Natural killer cell treated with Interleukin-12 subunit alpha and Interleukin-12 subunit beta and Interleukin-15 and Interleukin-18, amount 100 ng/mL, for 72 hours (primary cell): Measurements from ENCODE around the gene SP2. TPM values are rescaled to one million over a fixed set of nuclear protein-coding genes. Genes with fewer than 3 reads are reported as not detected.

Experiments used
- ATAC-seq, 2 donors: fragments of 150-1000 bp; cut with Tn5 transposase in 1 of 2; sonication (Bioruptor Pico), chemical (Tn5 transposase) in 1 of 2; 2 replicates each; pipeline ENCODE4 v1.10.0; 2021
- DNase-seq: peaks from one replicate; pipeline ENCODE4 v3.0.0; 2022; ENCODE audit warnings: low spot score
- H3K27ac Mint-ChIP-seq, 2 donors: 1 replicate in 1 of 2; 2 replicates in 1 of 2; pipeline ENCODE4 v1.8.0; 2022; ENCODE audit warnings: mixed read lengths in 2 of 2, mild to moderate bottlenecking in 1 of 2, moderate library complexity in 1 of 2
- H3K27me3 Mint-ChIP-seq, 2 donors: 1 replicate in 1 of 2; 2 replicates in 1 of 2; pipeline ENCODE4 v1.8.0; 2022; ENCODE audit warnings: mixed read lengths in 2 of 2
- H3K36me3 Mint-ChIP-seq: one replicate; pipeline ENCODE4 v1.8.0; 2022; ENCODE audit warnings: mixed read lengths
- H3K4me1 Mint-ChIP-seq, 2 donors: 1 replicate in 1 of 2; 2 replicates in 1 of 2; pipeline ENCODE4 v1.8.0; 2022; ENCODE audit warnings: low read depth in 2 of 2, mixed read lengths in 2 of 2, mild to moderate bottlenecking in 1 of 2
- H3K4me3 Mint-ChIP-seq: one replicate; pipeline ENCODE4 v1.8.0; 2022; ENCODE audit warnings: mixed read lengths
- H3K9me3 Mint-ChIP-seq: 2 replicates; pipeline ENCODE4 v1.8.0; 2022; ENCODE audit warnings: mixed read lengths
- total RNA-seq, 2 donors: library from RNA; stranded (reverse); gene quantifications; one replicate each; pipeline ENCODE4 v1.2.3, GENCODE V29; 2022

The SP2 gene
- total RNA-seq: 10 to 100 TPM; 22.0 to 25.8 TPM

DNA sequence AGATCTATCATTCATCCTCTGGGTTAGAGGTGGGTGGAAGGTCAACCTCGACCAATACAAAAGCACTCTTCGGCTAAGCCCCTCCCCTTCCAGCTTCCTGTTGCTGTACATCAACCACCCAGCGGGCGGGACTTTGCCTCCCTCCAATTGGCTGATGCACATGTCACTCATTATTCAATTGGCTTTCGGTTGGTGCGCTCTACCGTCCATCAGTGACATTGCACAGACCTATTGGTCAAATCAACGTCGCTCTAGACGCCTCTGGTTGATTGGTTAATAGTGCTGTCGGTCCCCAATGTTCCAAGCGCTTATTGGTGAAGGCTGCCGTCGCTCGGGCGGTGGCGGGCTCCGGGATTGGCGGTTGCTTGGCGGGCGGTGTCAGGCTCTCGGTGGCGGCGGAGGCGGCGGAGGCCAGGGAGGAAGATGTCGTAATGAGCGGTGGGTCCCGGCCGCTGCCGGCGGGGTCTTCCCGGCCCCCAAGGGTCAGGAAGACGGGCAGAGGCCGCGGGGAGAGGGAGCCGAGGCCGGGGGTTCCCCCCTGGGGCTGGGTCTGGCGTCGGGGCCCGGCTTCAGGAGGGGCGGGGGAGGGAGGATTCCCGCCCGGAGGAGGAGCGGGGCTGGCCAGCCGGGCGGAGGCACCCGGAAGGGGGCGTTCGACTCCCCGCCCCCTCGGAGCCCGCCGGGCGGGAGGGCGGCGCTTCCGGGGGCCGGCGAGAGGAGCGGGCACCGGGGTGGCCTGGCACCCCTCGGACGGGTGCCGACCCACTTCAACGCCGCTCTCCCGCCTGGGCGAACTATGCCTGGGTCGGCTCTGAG, at the start of gene SP2:
SP2 (plus strand) TSS at position 381 of the 816 bp plus-strand sequence; CDS start at position 432, 51 bp downstream.
- Mint-ChIP-seq H3K4me3 (peak within 1 kb of the TSS; percentile 99), H3K27ac (peak within 1 kb of the TSS; percentile 87 to 94), H3K4me1 (peaks cover 41 to 44% of the 10 kb centered on the region in 2 donors), H3K27me3 (no peaks in the 10 kb centered on the region), H3K9me3 (no peaks in the 10 kb centered on the region), H3K36me3 (no peaks in the 10 kb centered on the region)
- peak; percentile 99 for DNase-seq
- ATAC-seq: peak; percentile 94 to 95

DNA sequence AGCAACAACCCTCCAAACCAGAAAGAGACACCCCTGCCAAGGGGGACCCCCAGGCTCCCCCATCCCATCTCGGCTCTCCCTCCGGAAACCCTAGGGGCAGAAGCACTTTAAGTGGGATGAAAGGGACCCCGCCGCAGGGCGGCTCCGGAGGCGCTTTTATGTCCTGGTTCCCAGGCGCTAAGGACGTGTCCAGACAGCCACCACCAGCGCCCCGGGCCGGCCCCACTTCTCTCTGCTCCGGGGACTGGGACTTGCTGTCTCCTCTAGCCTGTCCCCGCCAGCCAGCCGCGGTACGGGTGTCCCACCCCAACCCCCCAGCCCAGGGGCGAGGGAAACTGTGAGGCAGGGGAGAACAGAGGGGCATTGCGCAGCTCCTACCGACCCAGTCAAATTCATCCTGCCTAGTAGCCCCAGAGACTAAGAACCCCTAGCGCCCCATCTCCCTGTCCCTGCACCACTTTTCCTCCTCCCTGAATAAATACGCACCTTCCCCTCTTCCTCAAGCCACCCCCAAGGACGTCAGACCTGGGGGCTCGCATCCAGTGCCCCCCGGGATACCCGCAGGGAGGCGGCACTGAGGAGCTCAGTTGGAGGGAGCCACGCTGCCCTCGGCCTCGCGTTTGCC, 49.2 kb upstream of the SP2 start:
- H3K27me3 Mint-ChIP-seq: peaks cover 26 to 32% of the 10 kb centered on the region in 2 donors
- H3K27ac Mint-ChIP-seq: no peak overlapping the region
- no peaks in the 10 kb centered on the region for H3K36me3 Mint-ChIP-seq
- no peaks in the 10 kb centered on the region for H3K9me3 Mint-ChIP-seq
- no peak for ATAC-seq
- no peak overlapping the region for H3K4me3 Mint-ChIP-seq
- DNase-seq: no peak
- peaks cover 6 to 12% of the 10 kb centered on the region in 2 donors for H3K4me1 Mint-ChIP-seq

DNA sequence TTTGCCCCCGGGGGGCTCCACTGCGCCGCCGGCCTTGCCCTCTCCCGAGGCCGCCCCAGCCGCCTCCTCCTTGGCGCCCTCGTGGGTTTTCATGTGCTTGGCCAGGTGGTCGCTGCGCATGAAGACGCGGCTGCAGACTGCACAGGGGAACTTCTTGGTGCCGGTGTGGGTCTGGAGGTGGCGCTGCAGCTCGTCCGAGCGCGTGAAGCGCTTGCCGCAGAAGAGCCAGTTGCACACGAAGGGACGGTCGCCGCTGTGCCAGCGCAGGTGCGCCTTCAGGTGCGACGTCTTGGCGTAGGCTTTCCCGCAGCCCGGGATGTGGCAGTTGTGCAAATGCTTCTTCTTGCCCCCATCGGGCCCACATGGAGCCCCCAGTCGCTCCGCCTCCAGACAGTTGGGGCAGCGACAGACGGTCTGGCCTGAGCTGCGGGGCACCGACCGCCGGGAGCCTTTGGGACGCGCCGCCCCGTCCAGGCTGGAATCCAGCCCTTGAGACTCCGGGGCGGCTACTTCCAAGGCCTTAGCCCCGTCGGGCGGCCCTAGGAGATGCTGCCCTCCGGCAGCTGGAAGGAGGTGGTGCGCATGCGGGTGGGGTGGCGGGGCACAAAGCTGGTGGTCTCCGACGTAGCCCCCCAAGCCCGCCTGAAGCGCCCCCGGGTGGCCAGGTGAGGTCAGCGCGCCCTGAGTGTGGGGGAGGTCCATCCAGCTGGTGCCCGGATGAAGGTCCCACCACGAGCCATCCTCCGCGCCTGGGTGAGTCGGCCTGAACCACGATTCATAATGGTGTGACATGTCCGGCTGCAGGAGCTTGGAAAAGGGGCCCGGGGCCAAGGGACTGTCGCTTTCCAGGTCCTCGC, 48.5 kb upstream of the SP2 start:
- Mint-ChIP-seq H3K27me3 (peaks cover 34 to 39% of the 10 kb centered on the region in 2 donors), H3K4me3 (no peak overlapping the region), H3K4me1 (peaks cover 13 to 19% of the 10 kb centered on the region in 2 donors), H3K9me3 (no peaks in the 10 kb centered on the region), H3K27ac (no peak overlapping the region), H3K36me3 (no peaks in the 10 kb centered on the region)
- DNase-seq: no peak
- ATAC-seq: no peak

DNA sequence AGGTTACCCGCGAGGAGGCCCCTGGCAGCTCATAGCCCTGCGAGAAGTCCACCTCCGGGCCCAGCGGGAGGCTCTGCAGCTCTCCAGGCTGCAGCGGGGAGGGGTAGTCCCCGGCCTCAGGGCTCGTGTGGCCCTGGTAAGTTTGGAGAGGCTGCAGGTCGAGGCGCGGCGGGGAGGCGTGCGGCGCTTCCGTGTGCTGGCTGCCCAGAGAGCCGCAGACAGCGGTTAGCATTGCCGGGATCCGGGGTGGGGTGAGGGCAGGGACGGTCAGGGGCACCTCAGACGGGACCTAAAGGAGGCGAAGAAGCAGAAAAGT, 47.9 kb upstream of the SP2 start:
- Mint-ChIP-seq H3K4me3 (no peak overlapping the region), H3K4me1 (peaks cover 11 to 17% of the 10 kb centered on the region in 2 donors), H3K36me3 (no peaks in the 10 kb centered on the region), H3K9me3 (no peaks in the 10 kb centered on the region), H3K27me3 (peaks cover 40 to 44% of the 10 kb centered on the region in 2 donors), H3K27ac (no peak overlapping the region)
- no peak for DNase-seq
- ATAC-seq: no peak

GRCh38 chr17:47850373-47850691, 45.7 kb upstream of the SP2 start:
- no peak overlapping the region for H3K27ac Mint-ChIP-seq
- peak overlapping the region; percentile 38 for H3K4me3 Mint-ChIP-seq
- no peaks in the 10 kb centered on the region for H3K9me3 Mint-ChIP-seq

GRCh38 chr17:47850692-47851573, 45.1 kb upstream of the SP2 start, which contains the start of gene SP6:
Gene SP6, minus strand, starts transcription at chr17:47851163. Its CDS starts 2,734 bp downstream, at chr17:47848429.
- peaks cover 60 to 65% of the 10 kb centered on the region in 2 donors for H3K27me3 Mint-ChIP-seq

More at GRCh38 chr17:47850373-47850691, 45.7 kb upstream of the SP2 start:
- H3K4me1 Mint-ChIP-seq: peaks cover 9 to 26% of the 10 kb centered on the region in 2 donors
- peaks cover 56 to 62% of the 10 kb centered on the region in 2 donors for H3K27me3 Mint-ChIP-seq
- DNase-seq: no peak
- no peaks in the 10 kb centered on the region for H3K36me3 Mint-ChIP-seq
- ATAC-seq: no peak

GRCh38 chr17:47851764-47852112, 44.3 kb upstream of the SP2 start:
- ATAC-seq: no peak
- no peaks in the 10 kb centered on the region for H3K9me3 Mint-ChIP-seq
- H3K4me3 Mint-ChIP-seq: peak overlapping the region; percentile 27
- H3K27ac Mint-ChIP-seq: no peak overlapping the region
- no peak for DNase-seq
- no peaks in the 10 kb centered on the region for H3K36me3 Mint-ChIP-seq
- H3K4me1 Mint-ChIP-seq: peaks cover 9 to 28% of the 10 kb centered on the region in 2 donors
- H3K27me3 Mint-ChIP-seq: peaks cover 64% of the 10 kb centered on the region in 2 donors

More at GRCh38 chr17:47850692-47851573, 45.1 kb upstream of the SP2 start, which contains the start of gene SP6:
- H3K4me3 Mint-ChIP-seq: peak within 1 kb of the TSS; percentile 38
- H3K4me1 Mint-ChIP-seq: peaks cover 9 to 26% of the 10 kb centered on the region in 2 donors
- ATAC-seq (peak; percentile 86 to 89), DNase-seq (peak; percentile 79)
- H3K9me3 Mint-ChIP-seq: no peaks in the 10 kb centered on the region
- H3K27ac Mint-ChIP-seq: no peak within 1 kb of the TSS
- H3K36me3 Mint-ChIP-seq: no peaks in the 10 kb centered on the region

DNA sequence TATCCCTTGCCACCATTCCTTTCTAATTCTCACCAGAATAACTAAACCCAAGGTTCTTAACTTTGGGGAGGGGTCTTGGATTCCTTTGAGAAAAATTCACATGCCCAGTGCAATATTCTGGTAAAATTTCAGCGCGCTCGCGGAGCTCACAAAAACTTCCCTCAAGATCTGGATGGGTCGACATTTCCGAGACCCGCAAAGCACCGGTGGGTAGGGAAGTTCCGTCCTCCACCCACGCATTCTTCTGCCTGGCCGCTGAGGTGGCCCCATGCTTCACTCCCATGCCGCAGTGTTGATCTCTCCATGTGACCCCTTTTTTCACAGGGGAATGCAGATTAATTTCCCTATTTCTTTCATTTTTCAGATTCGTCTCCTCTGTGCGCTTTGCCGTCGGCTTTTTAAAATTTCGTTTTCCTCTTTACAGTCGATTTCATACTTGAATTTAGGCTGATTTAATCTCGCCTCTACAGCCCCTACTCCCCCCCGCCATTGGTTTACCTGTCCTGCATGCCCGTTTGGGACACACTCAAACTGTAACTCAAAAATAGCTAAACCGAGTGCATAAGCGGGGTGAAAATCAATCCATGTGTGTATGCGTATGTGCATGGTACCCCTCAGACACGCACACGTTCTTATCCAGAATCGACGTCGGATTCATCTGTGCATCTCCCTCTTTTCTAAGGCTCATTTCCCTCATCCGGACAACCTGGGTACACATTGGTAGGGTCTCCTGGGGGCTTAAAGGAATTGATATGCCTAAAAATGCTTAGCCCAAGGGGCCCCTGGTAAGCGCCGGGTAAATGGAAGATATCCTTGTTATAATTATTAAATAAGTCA, 43.7 kb upstream of the SP2 start:
- Mint-ChIP-seq H3K4me3 (peak overlapping the region; percentile 27), H3K36me3 (no peaks in the 10 kb centered on the region)

GRCh38 chr17:47853616-47854015, 42.4 kb upstream of the SP2 start:
- no peak overlapping the region for H3K27ac Mint-ChIP-seq
- H3K4me3 Mint-ChIP-seq: no peak overlapping the region
- DNase-seq: no peak
- no peak for ATAC-seq
- peaks cover 9 to 29% of the 10 kb centered on the region in 2 donors for H3K4me1 Mint-ChIP-seq
- H3K27me3 Mint-ChIP-seq: peaks cover 65 to 68% of the 10 kb centered on the region in 2 donors
- H3K36me3 Mint-ChIP-seq: no peaks in the 10 kb centered on the region
- H3K9me3 Mint-ChIP-seq: no peaks in the 10 kb centered on the region

More for the DNA sequence above, 43.7 kb upstream of the SP2 start:
- peaks cover 9 to 29% of the 10 kb centered on the region in 2 donors for H3K4me1 Mint-ChIP-seq
- ATAC-seq (no peak), DNase-seq (no peak)
- H3K9me3 Mint-ChIP-seq: no peaks in the 10 kb centered on the region
- H3K27me3 Mint-ChIP-seq: peaks cover 62% of the 10 kb centered on the region in 2 donors
- H3K27ac Mint-ChIP-seq: no peak overlapping the region

- peaks cover 62 to 72% of the 10 kb centered on the region in 2 donors for H3K27me3 Mint-ChIP-seq
- no peak overlapping the region for H3K4me3 Mint-ChIP-seq
Observed at GRCh38 chr17:47855737-47856136, 40.3 kb upstream of the SP2 start.

GRCh38 chr17:47856830-47857229, 39.2 kb upstream of the SP2 start:
- no peak for ATAC-seq
- peaks cover 60 to 70% of the 10 kb centered on the region in 2 donors for H3K27me3 Mint-ChIP-seq
- no peaks in the 10 kb centered on the region for H3K9me3 Mint-ChIP-seq
- peaks cover 9 to 22% of the 10 kb centered on the region in 2 donors for H3K4me1 Mint-ChIP-seq
- H3K36me3 Mint-ChIP-seq: no peaks in the 10 kb centered on the region
- H3K27ac Mint-ChIP-seq: peak overlapping the region in 1 of 2 donors; percentile 64
- H3K4me3 Mint-ChIP-seq: no peak overlapping the region
- DNase-seq: no peak

More at GRCh38 chr17:47855737-47856136, 40.3 kb upstream of the SP2 start:
- no peak for ATAC-seq
- no peak for DNase-seq
- H3K4me1 Mint-ChIP-seq: peaks cover 9 to 25% of the 10 kb centered on the region in 2 donors
- H3K27ac Mint-ChIP-seq: no peak overlapping the region
- no peaks in the 10 kb centered on the region for H3K9me3 Mint-ChIP-seq
- no peaks in the 10 kb centered on the region for H3K36me3 Mint-ChIP-seq
